Stimulated activated CD8-positive, alpha-beta memory T cell treated with anti-CD3 and anti-CD28 coated beads, Interleukin-15, amount 100 ng/mL, for 4 hours (primary cell): ENCODE measurements around the gene KRT34.
"Not testable (repeated sequence)": the region's sequence is repeated elsewhere in the genome, so short reads cannot be mapped to it uniquely, and the experiment has no call there.

Experiments used
- DNase-seq, 2 donors: peaks; one replicate each; pipeline ENCODE4 v3.0.0-alpha.2; 2020; ENCODE audit warnings: low read depth in 2 of 2

KRT34 gene

DNA sequence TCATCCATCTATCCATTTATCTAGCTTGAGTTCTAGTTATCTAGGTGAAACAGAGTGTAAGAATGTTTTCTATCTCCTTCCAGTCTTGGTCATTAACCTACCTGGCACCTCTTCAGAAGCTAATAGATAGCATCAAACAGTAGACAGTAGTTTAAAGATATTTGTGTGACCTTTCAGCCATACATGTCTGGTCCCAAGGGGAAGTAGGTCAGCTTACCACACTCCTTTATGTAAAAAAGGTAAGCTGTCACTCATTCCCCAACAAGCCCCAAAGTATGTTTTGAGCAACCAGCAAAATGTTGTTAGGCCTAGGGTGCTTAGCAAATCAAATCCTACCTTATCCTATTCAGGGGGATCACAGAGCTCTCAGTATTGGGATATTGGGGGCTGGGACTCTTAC lies 16.0 kb downstream of the KRT34 start:
- no peak for DNase-seq

DNA sequence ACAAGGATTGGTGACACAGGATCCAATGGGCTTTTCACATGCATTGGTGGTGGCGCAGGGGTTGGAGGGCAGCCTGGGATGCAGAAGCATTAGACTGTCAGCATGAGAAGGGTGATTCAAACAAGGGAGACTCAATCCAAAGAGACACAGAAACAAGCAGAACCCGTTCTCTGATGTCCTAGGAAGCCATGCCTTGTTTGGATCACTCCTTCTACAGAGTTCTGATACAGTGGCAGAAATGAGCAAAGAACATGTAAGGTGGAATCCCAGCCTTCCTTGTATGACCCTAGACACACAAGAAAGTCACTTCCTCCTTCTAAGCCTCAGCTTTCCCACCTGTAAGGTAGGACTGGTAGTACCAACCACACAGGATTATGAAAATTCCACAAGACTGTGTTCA lies 18.2 kb downstream of the KRT34 start:
- no peak for DNase-seq

- no peak for DNase-seq
Measured at GRCh38 chr17:41360296-41360995, 21.7 kb downstream of the KRT34 start.

DNA sequence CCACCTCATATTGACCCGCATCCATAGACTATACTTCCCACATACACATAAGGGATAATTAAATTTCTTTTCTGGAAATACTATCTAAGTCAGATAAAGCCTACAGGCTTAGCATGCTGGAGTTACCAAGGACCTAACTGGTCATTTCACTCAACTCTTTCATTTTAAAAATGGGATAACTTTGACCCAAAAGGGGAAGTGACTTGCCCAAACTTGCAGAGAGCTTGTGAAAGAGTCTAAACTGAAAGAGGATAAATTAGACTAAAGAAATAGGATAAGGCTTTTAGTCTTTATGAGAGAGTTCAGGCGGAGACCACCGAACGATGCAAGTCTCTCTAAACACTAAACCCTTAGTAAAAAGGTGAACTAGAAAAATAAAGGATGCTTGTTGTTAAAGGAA lies 27.6 kb downstream of the KRT34 start:
- no peak for DNase-seq

DNA sequence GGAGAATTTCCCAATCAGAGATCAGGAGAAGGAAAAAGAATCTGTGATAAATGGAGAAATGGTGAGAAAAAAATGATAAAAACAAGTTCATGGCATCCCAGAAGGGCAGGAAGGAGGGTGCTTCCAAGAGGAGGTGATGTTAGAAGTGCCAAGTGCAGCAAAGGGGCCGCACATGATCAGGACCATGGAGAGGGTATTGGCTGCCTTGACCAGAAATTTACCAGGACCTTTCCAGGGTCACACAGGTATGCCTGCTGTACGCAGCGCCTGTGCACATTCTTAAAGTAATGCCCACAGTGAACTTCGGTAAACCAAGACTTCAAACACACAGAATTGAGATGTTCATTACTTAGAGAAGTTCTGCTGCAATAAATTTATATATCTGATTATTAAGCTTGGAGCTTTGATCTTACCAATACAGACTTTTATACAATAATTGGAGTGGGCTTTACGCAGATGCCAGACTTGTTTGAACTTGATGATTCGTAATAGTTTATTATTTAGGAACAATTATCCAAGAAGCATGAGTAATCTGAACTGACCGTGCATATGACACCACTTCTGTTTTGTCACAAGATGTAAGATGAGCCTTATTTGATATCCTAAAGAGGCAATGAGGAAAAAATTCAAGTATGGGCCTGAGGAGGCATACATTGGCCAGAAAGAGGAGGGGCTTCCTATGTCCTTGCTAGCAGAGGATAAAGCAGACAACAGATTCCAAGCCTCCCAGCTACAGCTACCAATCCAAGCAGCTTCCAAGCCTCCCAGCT lies 29.3 kb downstream of the KRT34 start:
- no peak for DNase-seq

DNA sequence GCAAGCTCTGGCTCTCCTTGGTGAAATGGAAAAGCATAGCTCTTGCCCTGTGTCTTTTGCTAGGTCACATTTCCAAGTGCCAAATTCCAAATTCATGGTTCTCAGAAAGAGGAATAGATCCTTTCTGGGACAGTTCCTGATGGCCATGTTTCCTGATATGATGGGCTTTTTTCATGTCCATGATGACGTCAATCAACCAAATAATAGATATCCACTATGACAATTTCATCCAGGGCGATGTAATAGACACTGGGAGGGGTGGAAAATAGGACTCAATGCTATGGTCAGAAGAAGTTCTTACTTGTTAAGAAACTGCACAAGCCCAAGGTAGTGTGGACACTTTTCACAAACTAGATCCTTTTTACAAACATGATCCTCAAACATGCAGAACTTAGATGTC lies 30.9 kb downstream of the KRT34 start:
- no peak for DNase-seq

- not testable (repeated sequence) for DNase-seq
Measured at GRCh38 chr17:41350381-41350878, 31.7 kb downstream of the KRT34 start, which contains the start of gene KRT33A. KRT33A (minus strand) TSS chr17:41350828; CDS start chr17:41350767, 61 bp downstream.

DNA sequence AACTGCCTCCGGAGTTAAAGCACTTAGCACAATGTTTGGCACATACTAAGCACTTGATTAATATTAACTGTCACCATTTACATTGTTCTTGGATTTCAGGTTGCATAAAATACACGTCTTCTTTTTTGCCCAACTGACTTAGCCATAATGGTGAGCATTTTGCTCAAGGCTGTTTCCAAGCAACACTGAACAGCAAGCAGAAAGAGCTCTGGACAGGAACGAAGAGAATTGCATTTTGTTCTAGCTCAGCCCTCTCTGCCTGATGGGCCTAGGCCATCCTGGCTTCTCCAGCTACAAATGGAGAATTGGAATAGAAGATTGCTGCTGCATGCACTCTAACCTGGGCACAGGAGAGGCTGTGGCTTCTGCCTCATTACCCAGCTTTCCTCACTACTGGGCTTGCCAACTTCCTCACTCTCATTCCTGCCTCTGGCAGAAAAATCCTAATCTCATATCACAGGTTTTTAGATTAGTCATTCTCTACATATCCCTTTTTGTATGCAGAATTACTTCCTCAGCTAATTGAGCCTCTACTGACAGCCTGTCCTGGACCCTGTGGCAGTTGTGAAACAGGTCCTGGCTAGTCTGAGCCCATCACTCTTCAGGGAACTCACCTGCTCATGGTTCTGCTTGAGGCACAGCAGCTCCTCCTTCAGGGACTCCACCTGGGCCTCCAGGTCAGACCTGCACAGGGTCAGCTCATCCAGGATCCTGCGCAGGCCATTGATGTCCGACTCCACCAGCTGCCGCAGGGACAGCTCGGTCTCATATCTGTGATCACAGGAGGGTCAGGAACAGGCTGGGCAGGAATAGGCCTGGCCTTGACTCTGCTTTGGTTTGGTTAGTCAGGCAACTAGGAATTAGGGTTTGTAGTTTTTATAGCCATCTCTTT lies 34.0 kb downstream of the KRT34 start:
- no peak for DNase-seq

GRCh38 chr17:41346421-41346820 lies 35.7 kb downstream of the KRT34 start:
- not testable (repeated sequence) for DNase-seq

- no peak for DNase-seq
Measured at GRCh38 chr17:41345992-41346391, 36.1 kb downstream of the KRT34 start.

DNA sequence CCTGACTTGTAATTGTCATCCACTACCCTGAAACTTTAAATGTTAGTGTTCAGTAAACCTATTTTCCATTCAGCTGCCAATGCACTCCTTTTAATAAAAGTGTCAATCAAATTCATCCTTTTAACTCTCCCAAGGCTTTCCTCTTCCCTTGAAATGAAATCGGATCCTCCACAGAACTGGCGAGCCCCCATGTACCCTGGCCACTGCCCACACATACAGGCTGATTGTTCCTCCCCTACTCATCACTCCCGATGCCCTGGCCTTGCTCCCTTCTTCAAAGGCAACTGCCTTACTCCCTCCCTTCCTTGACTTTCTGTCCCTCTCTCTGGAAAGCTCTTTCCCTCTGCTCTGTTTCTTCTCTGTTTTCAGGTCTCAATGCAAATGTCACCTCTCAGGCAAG lies 39.1 kb downstream of the KRT34 start:
- DNase-seq = no peak

DNA sequence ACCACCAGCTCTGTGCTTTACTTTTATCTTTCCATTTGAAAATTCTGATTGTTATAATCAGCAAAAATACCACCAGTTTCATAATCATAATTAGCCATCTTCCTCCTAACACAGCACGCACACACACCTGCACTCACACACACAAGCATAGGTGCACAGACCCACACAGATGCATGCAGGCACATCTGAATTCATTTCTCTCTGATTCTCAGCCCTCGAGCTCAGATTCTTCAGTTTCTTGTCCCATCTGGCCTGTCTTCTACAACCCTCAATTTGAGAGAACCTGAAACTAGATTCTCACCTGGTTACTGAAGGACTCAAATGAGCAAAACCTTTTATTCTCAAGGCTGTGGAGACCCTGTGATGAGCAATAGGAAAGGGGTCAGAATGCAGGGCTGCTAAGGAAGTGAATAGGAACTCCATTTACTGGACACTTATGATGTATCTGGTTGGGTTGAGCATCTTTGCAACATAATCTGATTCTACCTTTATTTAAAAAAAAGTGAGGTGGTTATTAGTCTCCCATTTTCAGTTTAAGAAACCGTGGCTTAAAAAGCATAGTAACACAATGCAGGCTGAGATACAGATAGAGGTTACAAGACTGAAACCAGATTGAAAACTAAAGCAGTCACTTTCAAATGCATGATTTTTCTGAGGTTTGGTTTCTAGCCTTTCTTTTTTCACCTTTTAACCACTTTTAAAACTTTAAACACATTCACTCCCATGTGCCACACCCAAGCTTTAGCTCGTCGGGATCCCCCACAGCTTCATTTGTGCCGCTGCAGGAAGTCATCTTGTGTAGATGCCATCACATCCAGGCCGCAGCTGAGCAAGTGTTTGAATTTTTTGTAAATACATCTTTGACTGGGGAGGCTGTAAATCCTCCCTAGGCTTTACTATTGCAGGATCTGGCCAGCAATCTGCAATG lies 40.9 kb downstream of the KRT34 start:
- DNase-seq = no peak

- no peak for DNase-seq
Measured at GRCh38 chr17:41340494-41340893, 41.6 kb downstream of the KRT34 start.

DNA sequence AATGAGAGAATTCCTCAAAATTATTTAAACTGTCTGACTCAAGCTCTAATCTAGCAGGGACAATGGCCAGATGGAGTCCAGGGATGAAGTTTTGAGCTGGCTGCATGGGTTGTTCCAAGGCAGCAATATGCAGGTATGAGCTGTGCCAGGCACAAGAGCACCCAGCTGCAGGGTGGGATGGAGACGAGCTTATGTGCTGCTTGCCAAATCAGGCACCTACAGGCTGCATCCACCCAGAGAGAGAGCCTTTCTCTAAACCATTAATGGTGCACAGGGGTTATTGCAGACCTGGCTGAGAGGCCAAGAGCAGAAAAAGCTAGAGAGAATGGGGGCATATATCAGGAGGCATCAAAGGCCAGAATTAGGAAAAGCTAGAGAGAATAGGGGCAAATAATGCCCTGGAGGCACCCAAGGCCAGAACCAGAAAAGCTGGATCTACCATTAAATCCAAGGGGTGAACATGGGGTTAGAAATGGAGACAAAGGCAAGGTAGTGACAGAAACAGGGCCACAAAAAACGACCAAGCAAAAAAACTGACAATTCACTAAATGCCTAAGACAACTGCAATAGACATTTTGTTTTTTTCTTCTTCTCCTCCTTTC lies 42.4 kb downstream of the KRT34 start:
- no peak for DNase-seq

- DNase-seq = no peak
Measured at GRCh38 chr17:41338961-41339485, 43.1 kb downstream of the KRT34 start.

GRCh38 chr17:41335747-41336146 lies 46.4 kb downstream of the KRT34 start:
- no peak for DNase-seq

DNA sequence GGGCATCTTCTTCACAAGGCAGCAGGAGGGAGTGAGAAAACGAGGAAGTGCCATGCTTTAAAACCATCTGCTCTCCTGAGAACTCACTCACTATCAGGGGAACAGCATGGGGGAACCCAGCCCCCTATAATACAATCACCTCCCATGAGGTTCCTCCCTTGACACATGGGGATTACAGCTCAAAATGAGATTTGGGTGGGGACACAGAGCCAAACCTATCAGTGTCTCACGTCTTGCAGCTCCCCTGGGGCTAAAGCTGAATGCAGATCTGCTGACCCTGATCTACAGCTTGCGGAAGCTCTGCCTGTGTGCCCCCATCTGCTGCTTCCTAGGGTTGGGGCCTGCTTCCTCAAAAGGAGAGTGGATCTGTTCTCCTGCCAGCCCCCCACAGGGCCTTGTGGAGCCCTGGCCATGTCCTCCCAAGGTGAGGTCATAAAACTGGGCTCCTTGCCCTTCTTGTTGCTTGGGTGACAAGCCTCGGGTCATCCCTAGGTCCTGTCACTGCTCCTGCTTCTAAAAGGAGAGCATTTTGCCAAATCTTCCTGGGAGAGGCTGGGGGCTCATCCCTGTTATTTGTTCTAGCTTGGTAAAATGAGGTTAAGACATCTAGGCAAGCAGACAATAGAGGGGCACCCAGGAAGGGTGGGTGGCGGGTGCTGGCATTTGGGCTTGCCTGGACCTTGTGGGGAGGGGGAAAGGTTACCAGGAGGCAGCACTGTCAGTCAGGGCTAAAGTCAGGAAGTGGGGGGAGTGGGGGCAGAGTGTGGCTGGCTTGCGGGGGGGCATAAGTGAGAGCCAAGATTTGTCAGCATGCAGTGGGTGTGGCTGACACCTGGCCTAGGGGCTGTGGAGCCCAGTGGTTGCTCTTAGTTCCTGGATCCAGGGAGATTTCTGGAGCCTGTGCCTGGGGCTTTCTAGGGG lies 47.5 kb downstream of the KRT34 start:
- no peak for DNase-seq

GRCh38 chr17:41333836-41334235 lies 48.3 kb downstream of the KRT34 start:
- DNase-seq = no peak

DNA sequence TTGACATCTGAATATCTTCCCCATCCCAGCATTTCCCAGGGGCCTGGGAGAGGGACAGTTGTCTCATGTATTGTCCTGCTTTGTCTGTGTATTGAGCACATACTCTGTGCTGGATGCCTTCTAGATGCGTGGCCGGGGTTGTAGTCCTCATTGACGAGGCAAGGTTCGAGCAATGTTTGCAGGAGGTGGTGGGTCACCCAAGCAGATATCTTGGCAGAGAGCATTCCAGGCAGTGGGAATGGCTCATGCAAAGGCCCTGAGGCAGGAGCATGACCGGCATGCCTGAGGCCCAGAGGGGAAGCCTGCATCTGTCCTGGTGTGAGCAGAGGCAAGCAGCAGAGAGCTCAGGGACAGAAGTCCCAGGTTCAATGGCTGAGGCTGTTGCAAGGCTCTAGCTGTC lies 49.0 kb downstream of the KRT34 start:
- DNase-seq = no peak
